Right lobe of liver (tissue), 6 donors: ENCODE measurements around the gene DPYD. TPM values are rescaled to one million over a fixed set of nuclear protein-coding genes. Genes with fewer than 3 reads are reported as not detected.

Source experiments
- ATAC-seq, 4 donors: fragments of 200-7000 bp; cut with Tn5 transposase; one replicate each; pipeline ENCODE4 v1.9.1; 2020; ENCODE audit warnings: mild to moderate bottlenecking in 4 of 4, moderate library complexity in 4 of 4
- DNase-seq, 3 donors: peaks; one replicate each; pipeline ENCODE4 v3.0.0-alpha.2; 2020
- H3K27ac ChIP-seq, 3 donors: fragments of 200-600 bp; one replicate each; pipeline ENCODE4 v1.8.0; 2022
- H3K27me3 ChIP-seq, 2 donors: fragments of 200-600 bp; one replicate each; pipeline ENCODE4 v1.8.0; 2022
- H3K36me3 ChIP-seq, 4 donors: fragments of 200-600 bp; sonication (generic) in 1 of 4; one replicate each; pipeline versions ENCODE4 v1.5.1 to v1.8.0; 2017 to 2022; ENCODE audit warnings: control low read depth in 1 of 4
- H3K4me1 ChIP-seq, 4 donors: fragments of 200-600 bp; sonication (generic) in 1 of 4; one replicate each; pipeline versions ENCODE4 v1.5.1 to v1.8.0; 2017 to 2022; ENCODE audit warnings: control low read depth in 1 of 4
- H3K4me3 ChIP-seq, 3 donors: fragments of 200-600 bp; one replicate each; pipeline ENCODE4 v1.8.0; 2022
- H3K9me3 ChIP-seq, 4 donors: fragments of 200-600 bp; sonication (generic) in 1 of 4; one replicate each; pipeline versions ENCODE4 v1.5.1 to v1.8.0; 2017 to 2022; ENCODE audit warnings: control low read depth in 1 of 4
- CTCF ChIP-seq, 4 donors: fragments of 200-600 bp in 3 of 4; fragments of 450-650 bp in 1 of 4; IDR thresholded peaks; one replicate each; pipeline versions ENCODE4 v1.5.1 to v1.8.0; 2016 to 2022; ENCODE audit warnings: antibody characterized with exemption in 4 of 4, mild to moderate bottlenecking in 2 of 4
- POLR2A ChIP-seq: fragments of 450-650 bp; IDR thresholded peaks from one replicate; pipeline ENCODE4 v1.6.1; 2017; ENCODE audit warnings: antibody characterized with exemption, mild to moderate bottlenecking
- WGBS: methylation state at CpG from one replicate; pipeline ENCODE4 v1.1.6; 2018; ENCODE audit warnings: low coverage, low lambda C conversion rate; ENCODE audit not compliant: insufficient coverage; ENCODE audit errors: missing lambda C conversion rate; 5-methylcytosine and 5-hydroxymethylcytosine counted together
- intact Hi-C, 2 donors: fragments of 100-400 bp; cut with DNase I; formaldehyde crosslinking; loops; one replicate each; pipeline versions ENCODE4 v1.11.2 to v1.14.1; 2022
- total RNA-seq, 6 experiments: library from RNA; depleted of rRNA in 2 of 6; stranded (reverse); fragments of >200 nt in 2 of 6; fragmentation: NEBNext Ultra II Directional in 3 of 6; extraction: Animal tissue kit (Norgen Biotek cat#: 25700) in 3 of 6; gene quantifications; one replicate each; pipeline versions ENCODE4 v1.1.0 to v1.2.4, GENCODE V29; 2016 to 2023
- donor health status: DM: no; HTN: yes; CAD: no.
- donor health status: DM: no; HTN: no; CAD: no.
- donor health status: DM: no; HTN: no; CAD: no.
- donor health status: DM: no; HTN: yes; CAD: no.
- donor health status: DM: no; HTN: yes; CAD: no.

Gene DPYD
- total RNA-seq, 6 experiments from 2014 or later = 25.2 to 74.4 (median 40.0) TPM

- Histone ChIP-seq H3K4me3 (no peak overlapping the region), H3K36me3 (no peaks in the 10 kb centered on the region), H3K4me1 (no peaks in the 10 kb centered on the region), H3K27me3 (no peaks in the 10 kb centered on the region), H3K27ac (no peak overlapping the region), H3K9me3 (no peaks in the 10 kb centered on the region)
- DNase-seq (no peak), ATAC-seq (peak in 3 of 4 donors; percentile 57 to 69 (median 57))
- 27% methylated on average over 3 of the region's 3 CpGs for WGBS
- intact Hi-C loops = no loop called here
- TF ChIP-seq POLR2A = no peak
- no peak for TF ChIP-seq CTCF (IDR thresholded peaks at IDR 0.05)
Observed at GRCh38 chr1:97348599-97349265, 572.1 kb downstream of the DPYD start.

GRCh38 chr1:97340951-97341350 lies 579.9 kb downstream of the DPYD start:
- DNase-seq = no peak
- no peaks in the 10 kb centered on the region for H3K9me3 ChIP-seq
- intact Hi-C loops = no loop called here
- peaks cover 0 to 15% (median 0%) of the 10 kb centered on the region in 4 donors for H3K4me1 ChIP-seq
- no peaks in the 10 kb centered on the region for H3K27me3 ChIP-seq
- H3K27ac ChIP-seq = no peak overlapping the region
- WGBS = 100% methylated on average over 1 of the region's 1 CpG
- no peaks in the 10 kb centered on the region for H3K36me3 ChIP-seq
- ATAC-seq = no peak
- no peak overlapping the region for H3K4me3 ChIP-seq
- TF ChIP-seq CTCF (IDR thresholded peaks at IDR 0.05) (no peak), POLR2A (no peak)

GRCh38 chr1:97338347-97338746 lies 582.5 kb downstream of the DPYD start:
- Histone ChIP-seq H3K27ac (no peak overlapping the region), H3K4me3 (no peak overlapping the region), H3K9me3 (no peaks in the 10 kb centered on the region), H3K36me3 (no peaks in the 10 kb centered on the region), H3K4me1 (peaks cover 0 to 15% (median 0%) of the 10 kb centered on the region in 4 donors), H3K27me3 (no peaks in the 10 kb centered on the region)
- intact Hi-C loops = no loop called here
- no peak for DNase-seq
- TF ChIP-seq POLR2A (no peak), CTCF (IDR thresholded peaks at IDR 0.05) (no peak)
- 46% methylated on average over 4 of the region's 4 CpGs for WGBS
- ATAC-seq = peak; percentile 51 to 79 (median 62)

GRCh38 chr1:97337250-97338030 lies 583.4 kb downstream of the DPYD start:
- WGBS = 76% methylated on average over 3 of the region's 6 CpGs
- Histone ChIP-seq H3K4me1 (peaks cover 0 to 15% (median 0%) of the 10 kb centered on the region in 4 donors), H3K4me3 (no peak overlapping the region), H3K27ac (peak overlapping the region in 1 of 3 donors; percentile 5), H3K27me3 (no peaks in the 10 kb centered on the region), H3K9me3 (no peaks in the 10 kb centered on the region), H3K36me3 (no peaks in the 10 kb centered on the region)
- ATAC-seq = peak; percentile 97 to 98 (median 97)
- peak in 1 of 3 donors; percentile 60 for DNase-seq
- TF ChIP-seq CTCF (IDR thresholded peaks at IDR 0.05) (no peak), POLR2A (no peak)
- intact Hi-C loops = no loop called here
